ENCODE results near the gene CPSF7.
"Not testable (repeated sequence)": the region's sequence is repeated elsewhere in the genome, so short reads cannot be mapped to it uniquely, and the experiment has no call there.

CPSF7 gene

GRCh38 chr11:61429691-61430582, at the start of gene CPSF7, which contains the start of gene SDHAF2:
Gene CPSF7 (minus strand): TSS chr11:61429975. CDS start chr11:61429235, 740 bp downstream.
Gene SDHAF2 (plus strand): TSS chr11:61430124. CDS start chr11:61430147, 23 bp downstream.
- DNase-seq (ENCODE audit: low spot score) = peak; percentile 96

- peak; percentile 54 for DNase-seq (ENCODE audit: low spot score)
Measured at GRCh38 chr11:61477727-61478148, 48.0 kb upstream of the CPSF7 start.

- no peak for DNase-seq (ENCODE audit: low spot score)
Measured at GRCh38 chr11:61477126-61477525, 47.4 kb upstream of the CPSF7 start.

GRCh38 chr11:61476371-61476770, 46.6 kb upstream of the CPSF7 start:
- DNase-seq (ENCODE audit: low spot score) = no peak

GRCh38 chr11:61475433-61475832, 45.7 kb upstream of the CPSF7 start:
- DNase-seq (ENCODE audit: low spot score) = no peak

- DNase-seq (ENCODE audit: low spot score) = no peak
Measured at GRCh38 chr11:61474013-61474643, 44.4 kb upstream of the CPSF7 start.

GRCh38 chr11:61473370-61474012, 43.7 kb upstream of the CPSF7 start:
- no peak for DNase-seq (ENCODE audit: low spot score)

- no peak for DNase-seq (ENCODE audit: low spot score)
Measured at GRCh38 chr11:61472868-61473267, 43.1 kb upstream of the CPSF7 start.

GRCh38 chr11:61472282-61472681, 42.5 kb upstream of the CPSF7 start:
- no peak for DNase-seq (ENCODE audit: low spot score)

- no peak for DNase-seq (ENCODE audit: low spot score)
Measured at GRCh38 chr11:61468002-61468401, 38.2 kb upstream of the CPSF7 start.

GRCh38 chr11:61467602-61468001, 37.8 kb upstream of the CPSF7 start:
- not testable (repeated sequence) for DNase-seq (ENCODE audit: low spot score)

- no peak for DNase-seq (ENCODE audit: low spot score)
Measured at GRCh38 chr11:61460986-61461385, 31.2 kb upstream of the CPSF7 start.

- no peak for DNase-seq (ENCODE audit: low spot score)
Measured at GRCh38 chr11:61460474-61460881, 30.7 kb upstream of the CPSF7 start.

GRCh38 chr11:61454520-61454919, 24.7 kb upstream of the CPSF7 start:
- no peak for DNase-seq (ENCODE audit: low spot score)

- DNase-seq (ENCODE audit: low spot score) = no peak
Measured at GRCh38 chr11:61453695-61454094, 23.9 kb upstream of the CPSF7 start.

- DNase-seq (ENCODE audit: low spot score) = no peak
Measured at GRCh38 chr11:61452825-61453224, 23.1 kb upstream of the CPSF7 start.

- DNase-seq (ENCODE audit: low spot score) = no peak
Measured at GRCh38 chr11:61448552-61448927, 18.8 kb upstream of the CPSF7 start.

- no peak for DNase-seq (ENCODE audit: low spot score)
Measured at GRCh38 chr11:61447601-61448551, 18.1 kb upstream of the CPSF7 start.

GRCh38 chr11:61446211-61446651, 16.5 kb upstream of the CPSF7 start:
- peak; percentile 90 for DNase-seq (ENCODE audit: low spot score)

- DNase-seq (ENCODE audit: low spot score) = no peak
Measured at GRCh38 chr11:61445516-61445915, 15.7 kb upstream of the CPSF7 start.

GRCh38 chr11:61442616-61443015, 12.8 kb upstream of the CPSF7 start:
- DNase-seq (ENCODE audit: low spot score) = no peak

- DNase-seq (ENCODE audit: low spot score) = no peak
Measured at GRCh38 chr11:61439615-61440014, 9.8 kb upstream of the CPSF7 start.

Data from hematopoietic multipotent progenitor cell treated with erythropoietin and hydrocortisone succinate and interleukin-3 and kit ligand, for 15 days (in vitro differentiated cells).